RWPE2 (cell line): ENCODE measurements around the gene FAM124A.

Source experiments
- ATAC-seq: fragments of 200-7000 bp; cut with Tn5 transposase; 3 replicates; pipeline ENCODE4 v1.9.1; 2021; ENCODE audit warnings: low read depth
- DNase-seq: peaks from one replicate; pipeline ENCODE4 v3.0.0-alpha.2; 2020; ENCODE audit warnings: low spot score
- H3K27ac ChIP-seq: fragments of 450-650 bp; 2 replicates; pipeline ENCODE4 v1.5.1; 2017; ENCODE audit warnings: mild to moderate bottlenecking; ENCODE audit not compliant: poor library complexity, severe bottlenecking
- H3K27me3 ChIP-seq: fragments of 250-450 bp; sonication (Bioruptor Pico); 2 replicates; pipeline ENCODE4 v1.5.1; 2021; ENCODE audit warnings: mild to moderate bottlenecking, moderate library complexity; ENCODE audit not compliant: insufficient read depth, poor library complexity, severe bottlenecking
- H3K36me3 ChIP-seq: fragments of 250-450 bp; sonication (Bioruptor Pico); 2 replicates; pipeline ENCODE4 v1.5.1; 2020; ENCODE audit warnings: low read depth, mild to moderate bottlenecking, moderate library complexity
- H3K4me1 ChIP-seq: fragments of 250-450 bp; sonication (Bioruptor Pico); 2 replicates; pipeline ENCODE4 v1.5.1; 2021; ENCODE audit warnings: mild to moderate bottlenecking, moderate library complexity; ENCODE audit not compliant: insufficient read depth, poor library complexity, severe bottlenecking
- H3K4me3 ChIP-seq: fragments of 250-450 bp; sonication (Bioruptor Pico); 2 replicates; pipeline ENCODE4 v1.5.1; 2021; ENCODE audit warnings: mild to moderate bottlenecking, moderate library complexity; ENCODE audit not compliant: severe bottlenecking
- H3K9me3 ChIP-seq: fragments of 250-450 bp; sonication (Bioruptor Pico); 2 replicates; pipeline ENCODE4 v1.5.1; 2021; ENCODE audit warnings: mild to moderate bottlenecking, moderate library complexity; ENCODE audit not compliant: severe bottlenecking
- TF ChIP-seq, protein P1 (sequence below): fragments of 450-650 bp; IDR thresholded peaks from one replicate; pipeline ENCODE4 v1.5.1; 2017; ENCODE audit warnings: mild to moderate bottlenecking, moderate library complexity; ENCODE audit not compliant: poor library complexity, severe bottlenecking

Gene FAM124A

DNA sequence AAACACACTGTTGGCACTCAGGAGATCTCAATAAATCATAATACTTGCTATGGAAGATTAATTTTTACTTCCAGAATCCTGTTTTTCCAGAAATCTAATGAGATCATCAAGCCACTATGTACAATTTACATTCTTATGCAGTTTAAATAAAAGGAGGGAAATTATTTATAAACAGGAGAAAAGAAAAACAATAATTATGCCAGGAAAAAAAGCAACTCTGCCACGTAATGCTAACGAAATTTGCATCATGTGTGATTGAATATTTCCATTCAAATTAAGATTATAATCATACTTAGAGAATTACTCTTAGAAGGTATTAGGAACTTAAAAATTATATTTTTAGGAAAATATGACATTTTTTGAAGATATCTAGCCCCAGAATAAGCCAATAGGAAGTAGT, 13.0 kb downstream of the FAM124A start:
- TF ChIP-seq, protein P1, sequence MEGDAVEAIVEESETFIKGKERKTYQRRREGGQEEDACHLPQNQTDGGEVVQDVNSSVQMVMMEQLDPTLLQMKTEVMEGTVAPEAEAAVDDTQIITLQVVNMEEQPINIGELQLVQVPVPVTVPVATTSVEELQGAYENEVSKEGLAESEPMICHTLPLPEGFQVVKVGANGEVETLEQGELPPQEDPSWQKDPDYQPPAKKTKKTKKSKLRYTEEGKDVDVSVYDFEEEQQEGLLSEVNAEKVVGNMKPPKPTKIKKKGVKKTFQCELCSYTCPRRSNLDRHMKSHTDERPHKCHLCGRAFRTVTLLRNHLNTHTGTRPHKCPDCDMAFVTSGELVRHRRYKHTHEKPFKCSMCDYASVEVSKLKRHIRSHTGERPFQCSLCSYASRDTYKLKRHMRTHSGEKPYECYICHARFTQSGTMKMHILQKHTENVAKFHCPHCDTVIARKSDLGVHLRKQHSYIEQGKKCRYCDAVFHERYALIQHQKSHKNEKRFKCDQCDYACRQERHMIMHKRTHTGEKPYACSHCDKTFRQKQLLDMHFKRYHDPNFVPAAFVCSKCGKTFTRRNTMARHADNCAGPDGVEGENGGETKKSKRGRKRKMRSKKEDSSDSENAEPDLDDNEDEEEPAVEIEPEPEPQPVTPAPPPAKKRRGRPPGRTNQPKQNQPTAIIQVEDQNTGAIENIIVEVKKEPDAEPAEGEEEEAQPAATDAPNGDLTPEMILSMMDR = no peak
- Histone ChIP-seq H3K4me1 (no peaks in the 10 kb centered on the region), H3K27me3 (peaks cover 1% of the 10 kb centered on the region), H3K4me3 (no peak overlapping the region), H3K27ac (no peak overlapping the region), H3K36me3 (no peaks in the 10 kb centered on the region), H3K9me3 (no peaks in the 10 kb centered on the region)
- ATAC-seq = no peak
- DNase-seq = no peak

DNA sequence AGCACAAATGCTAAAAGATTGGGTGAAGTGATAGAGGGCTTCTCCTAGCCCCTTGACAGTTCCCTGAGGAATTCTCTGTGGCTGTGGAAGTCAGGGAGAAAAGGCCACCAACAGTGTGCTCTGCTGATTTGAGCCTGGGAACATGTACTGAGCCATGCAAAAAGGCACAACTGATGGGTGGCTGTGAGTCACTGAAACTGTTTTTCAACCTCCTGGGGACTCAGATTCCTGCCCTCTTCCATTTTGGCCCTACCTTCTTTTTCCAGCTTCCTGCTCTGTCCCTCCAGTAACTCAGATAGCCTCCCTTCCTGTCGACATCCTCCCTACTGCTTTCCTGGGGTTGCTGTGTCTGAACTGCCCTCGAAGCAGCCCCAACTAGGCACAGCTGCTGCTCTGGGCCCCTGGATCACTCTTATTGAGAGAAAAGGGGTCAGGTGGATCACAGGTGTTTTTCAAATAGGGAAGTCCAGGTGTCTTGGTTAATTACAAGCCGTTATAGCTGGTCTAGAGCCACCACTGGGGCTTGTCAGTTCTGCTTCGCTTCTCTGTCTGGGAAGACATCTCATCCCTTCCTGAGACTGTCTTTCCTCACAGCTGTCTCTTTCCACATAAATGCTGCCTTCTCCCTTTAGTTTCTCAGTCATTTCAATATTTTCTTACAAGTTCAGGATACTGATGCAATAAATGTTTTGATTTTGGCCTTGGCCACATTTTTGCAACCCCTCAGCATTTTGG, 13.7 kb downstream of the FAM124A start:
- H3K27ac ChIP-seq = no peak overlapping the region
- no peaks in the 10 kb centered on the region for H3K27me3 ChIP-seq
- no peaks in the 10 kb centered on the region for H3K9me3 ChIP-seq

DNA sequence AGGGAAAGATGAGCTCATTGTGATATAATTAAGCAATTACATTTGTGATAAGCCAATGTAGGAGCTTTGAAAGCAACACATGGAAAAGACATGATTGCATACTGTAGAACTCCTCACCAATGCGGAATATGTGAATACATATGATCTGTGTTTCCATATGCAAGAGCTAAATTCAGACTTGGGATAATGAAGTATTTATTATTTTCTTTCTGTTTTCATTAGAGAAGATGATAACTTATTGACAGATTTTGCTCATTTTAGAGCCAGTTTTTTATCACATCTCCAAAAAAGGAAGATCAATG, 14.2 kb downstream of the FAM124A start:
- no peak for ATAC-seq
- TF ChIP-seq, protein P1 = no peak
- H3K36me3 ChIP-seq = no peaks in the 10 kb centered on the region

More for the DNA sequence above, 13.7 kb downstream of the FAM124A start:
- DNase-seq = no peak
- H3K36me3 ChIP-seq = no peaks in the 10 kb centered on the region
- H3K4me3 ChIP-seq = no peak overlapping the region
- ATAC-seq = no peak
- TF ChIP-seq, protein P1 = no peak
- no peaks in the 10 kb centered on the region for H3K4me1 ChIP-seq

DNA sequence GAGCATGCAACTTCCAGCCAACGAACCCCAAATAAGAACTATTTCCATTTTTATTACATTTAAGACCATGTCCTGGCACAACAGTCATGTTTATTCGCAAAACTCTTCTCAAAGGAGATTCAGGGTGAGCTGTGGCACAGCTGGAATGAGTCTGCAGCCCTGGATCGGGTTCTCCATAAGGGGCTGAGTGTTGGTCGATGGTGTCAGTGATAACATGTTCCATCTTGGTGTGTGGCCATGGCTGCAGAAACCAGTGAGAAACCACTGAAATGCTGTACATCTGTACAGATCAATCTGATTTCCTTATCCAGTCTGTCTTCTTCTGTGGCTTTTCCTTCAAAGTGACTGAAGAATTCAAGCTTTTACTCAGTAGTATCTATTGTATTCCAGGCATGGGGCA, 15.2 kb downstream of the FAM124A start:
- no peak for DNase-seq
- H3K9me3 ChIP-seq = no peaks in the 10 kb centered on the region
- TF ChIP-seq, protein P1 = no peak
- H3K27ac ChIP-seq = no peak overlapping the region
- H3K4me3 ChIP-seq = no peak overlapping the region
- no peak for ATAC-seq
- no peaks in the 10 kb centered on the region for H3K36me3 ChIP-seq
- H3K4me1 ChIP-seq = no peaks in the 10 kb centered on the region
- H3K27me3 ChIP-seq = no peaks in the 10 kb centered on the region

More for the DNA sequence above, 14.2 kb downstream of the FAM124A start:
- Histone ChIP-seq H3K9me3 (no peaks in the 10 kb centered on the region), H3K27me3 (no peaks in the 10 kb centered on the region), H3K27ac (no peak overlapping the region), H3K4me3 (no peak overlapping the region), H3K4me1 (no peaks in the 10 kb centered on the region)
- DNase-seq = no peak

DNA sequence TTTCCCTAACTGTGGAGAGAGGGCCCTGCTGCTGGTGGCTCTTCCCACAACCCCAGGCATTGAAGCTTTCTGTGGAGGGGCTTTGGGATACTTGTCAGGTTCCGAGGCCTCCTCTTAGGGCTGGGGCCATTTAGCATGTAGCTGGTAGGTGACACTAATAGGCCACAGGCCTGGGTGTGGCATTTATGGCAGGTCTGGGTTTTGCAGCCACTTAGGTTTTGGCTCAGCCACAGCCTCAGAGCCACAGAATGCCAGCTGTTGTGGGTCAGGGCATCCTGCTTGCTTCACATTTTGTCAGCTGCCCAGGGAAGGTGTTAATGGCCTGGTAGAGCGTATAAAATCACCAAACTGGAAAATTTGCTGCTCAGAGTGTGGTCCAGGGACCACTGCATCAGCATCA, 15.7 kb downstream of the FAM124A start:
- H3K27me3 ChIP-seq = no peaks in the 10 kb centered on the region
- no peak overlapping the region for H3K4me3 ChIP-seq
- TF ChIP-seq, protein P1 = no peak
- H3K4me1 ChIP-seq = no peaks in the 10 kb centered on the region
- H3K27ac ChIP-seq = no peak overlapping the region
- H3K36me3 ChIP-seq = no peaks in the 10 kb centered on the region
- no peaks in the 10 kb centered on the region for H3K9me3 ChIP-seq
- ATAC-seq (no peak), DNase-seq (no peak)
